GM21360 (cell line): ENCODE data around the gene SLC6A3.
"Not testable (repeated sequence)": the region's sequence is repeated elsewhere in the genome, so short reads cannot be mapped to it uniquely, and the experiment has no call there.

Source experiments
- ATAC-seq: cut with Tn5 transposase; IDR thresholded peaks from one replicate; pipeline ENCODE4 v1.9.1; 2021; ENCODE audit warnings: mild to moderate bottlenecking, moderate library complexity; ENCODE audit not compliant: unreplicated experiment

Gene SLC6A3

GRCh38 chr5:1465966-1466471 is 20.8 kb upstream of the SLC6A3 start:
- ATAC-seq, result no peak

DNA sequence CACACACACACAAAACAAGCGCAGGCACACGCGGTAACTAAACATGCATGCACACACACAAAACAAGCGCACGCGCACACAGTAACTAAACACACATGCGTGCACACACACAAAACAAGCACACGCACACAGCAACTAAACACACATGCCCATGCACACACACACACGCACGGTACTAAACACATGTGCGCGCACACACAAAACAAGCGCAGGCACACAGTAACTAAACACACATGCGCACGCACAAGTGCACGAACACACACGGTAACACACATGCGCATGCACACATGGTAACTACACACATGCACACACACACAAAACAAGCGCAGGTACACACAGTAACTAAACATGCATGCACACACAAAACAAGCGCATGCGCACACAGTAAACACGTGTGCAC is 19.9 kb upstream of the SLC6A3 start:
- ATAC-seq, result no peak

DNA sequence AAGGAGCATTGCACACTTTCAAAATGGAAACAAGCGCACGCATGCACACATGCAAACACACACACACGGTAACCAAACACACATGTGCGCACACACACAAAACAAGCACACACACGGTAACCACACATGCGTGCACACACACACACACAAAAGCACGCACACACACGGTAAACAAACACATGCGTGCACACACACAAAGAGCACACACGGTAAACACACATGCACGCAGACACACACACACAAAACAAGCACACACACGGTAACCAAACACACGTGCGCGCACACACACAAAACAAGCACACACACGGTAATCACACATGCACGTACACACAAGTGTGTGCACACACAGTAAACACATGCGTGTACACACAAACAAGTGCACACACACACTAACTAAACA is 19.3 kb upstream of the SLC6A3 start:
- ATAC-seq, result no peak

- no peak for ATAC-seq
Observed at GRCh38 chr5:1464096-1464446, 18.8 kb upstream of the SLC6A3 start.

DNA sequence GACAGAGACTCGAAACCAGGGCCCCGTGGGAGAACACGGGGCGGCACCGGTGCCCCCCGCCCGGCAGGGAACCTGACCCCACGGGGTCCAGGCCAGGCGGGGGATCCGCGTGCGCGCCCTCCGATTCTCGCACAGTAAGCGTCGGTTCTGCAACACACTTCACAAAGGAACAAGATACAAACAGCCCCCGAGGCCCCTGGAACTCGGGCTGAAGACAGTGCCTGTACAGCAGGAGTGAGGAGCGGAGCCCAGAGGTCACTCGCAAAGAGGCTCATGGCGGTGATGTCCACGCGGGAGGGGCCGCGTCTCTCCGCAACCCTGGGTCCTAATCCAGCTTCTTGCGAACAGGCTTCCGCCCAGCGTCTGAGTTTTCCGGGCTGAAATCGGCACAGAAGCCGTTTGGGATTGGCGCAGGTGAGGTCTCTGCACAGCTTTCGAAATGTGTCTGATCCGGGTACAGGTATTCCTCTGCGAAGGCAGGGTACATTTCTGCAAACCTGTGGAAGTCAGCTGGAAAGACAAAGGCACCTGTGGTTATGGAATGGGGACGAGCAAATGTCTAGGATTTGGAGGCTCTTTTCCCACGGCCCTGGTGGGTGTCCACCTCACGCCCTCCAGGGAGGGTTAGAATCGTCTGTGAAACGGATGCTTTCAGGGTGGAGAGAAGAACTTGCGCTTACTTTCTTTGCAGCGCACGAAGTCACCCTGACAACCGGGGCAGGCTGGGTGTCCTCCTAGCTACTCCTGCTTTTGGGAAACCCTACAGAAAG is 18.3 kb upstream of the SLC6A3 start:
- no peak for ATAC-seq

- no peak for ATAC-seq
Observed at GRCh38 chr5:1462358-1462757, 17.1 kb upstream of the SLC6A3 start.

DNA sequence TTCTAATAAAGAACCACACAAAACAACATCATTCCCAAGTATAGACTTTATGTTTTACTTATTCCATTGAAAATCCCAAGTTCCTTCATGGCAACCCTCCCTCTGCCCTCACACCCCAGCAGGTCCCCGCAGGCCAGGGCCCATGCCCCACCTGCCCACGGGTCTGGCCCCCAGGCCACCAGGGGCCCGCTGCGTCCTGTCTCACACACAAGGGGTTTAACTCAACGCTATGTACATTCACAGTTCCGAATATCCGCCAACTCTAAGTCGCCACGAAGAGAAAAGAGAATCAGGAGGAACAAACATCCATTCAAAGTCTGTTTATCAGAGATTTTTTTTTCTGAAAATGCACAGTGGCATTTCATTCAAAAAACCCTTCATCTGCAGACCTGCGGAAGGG is 16.2 kb upstream of the SLC6A3 start:
- no peak for ATAC-seq

GRCh38 chr5:1460054-1460682 is 14.9 kb upstream of the SLC6A3 start:
- ATAC-seq, result no peak

- ATAC-seq, result not testable (repeated sequence)
Observed at GRCh38 chr5:1459435-1459834, 14.2 kb upstream of the SLC6A3 start.

- not testable (repeated sequence) for ATAC-seq
Observed at GRCh38 chr5:1456110-1456881, 11.1 kb upstream of the SLC6A3 start.

GRCh38 chr5:1453613-1454012 is 8.4 kb upstream of the SLC6A3 start:
- ATAC-seq, result no peak

DNA sequence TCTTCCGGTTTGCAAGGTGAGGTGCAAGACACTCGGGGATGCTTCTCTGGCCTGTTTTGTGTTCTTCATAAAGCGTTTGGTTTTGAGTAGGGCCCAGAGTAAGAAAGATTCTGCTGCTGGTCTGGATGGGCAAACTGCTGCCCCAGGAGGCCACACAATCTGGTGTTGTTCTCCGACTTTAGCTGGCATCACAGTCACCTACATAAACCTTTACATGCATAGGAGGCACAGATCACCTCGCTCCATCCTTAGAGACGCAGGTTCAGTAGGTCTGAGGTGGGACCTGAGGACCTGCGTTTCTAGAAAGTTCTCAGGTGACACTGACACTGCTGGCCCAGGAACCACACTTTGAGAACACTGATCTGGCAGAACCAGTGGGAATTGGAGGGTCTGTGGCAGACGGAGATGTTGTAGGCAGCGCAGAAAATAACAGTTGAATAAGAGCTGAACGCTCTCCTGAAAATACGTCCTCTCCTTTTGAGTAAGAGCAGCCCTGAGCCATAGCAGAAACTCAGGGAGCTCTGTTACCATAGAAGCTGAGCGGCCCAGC is 3.9 kb upstream of the SLC6A3 start:
- no peak for ATAC-seq

- no peak for ATAC-seq
Observed at GRCh38 chr5:1448511-1449011, 3.3 kb upstream of the SLC6A3 start.

GRCh38 chr5:1447671-1448361 is 2.6 kb upstream of the SLC6A3 start:
- no peak for ATAC-seq

DNA sequence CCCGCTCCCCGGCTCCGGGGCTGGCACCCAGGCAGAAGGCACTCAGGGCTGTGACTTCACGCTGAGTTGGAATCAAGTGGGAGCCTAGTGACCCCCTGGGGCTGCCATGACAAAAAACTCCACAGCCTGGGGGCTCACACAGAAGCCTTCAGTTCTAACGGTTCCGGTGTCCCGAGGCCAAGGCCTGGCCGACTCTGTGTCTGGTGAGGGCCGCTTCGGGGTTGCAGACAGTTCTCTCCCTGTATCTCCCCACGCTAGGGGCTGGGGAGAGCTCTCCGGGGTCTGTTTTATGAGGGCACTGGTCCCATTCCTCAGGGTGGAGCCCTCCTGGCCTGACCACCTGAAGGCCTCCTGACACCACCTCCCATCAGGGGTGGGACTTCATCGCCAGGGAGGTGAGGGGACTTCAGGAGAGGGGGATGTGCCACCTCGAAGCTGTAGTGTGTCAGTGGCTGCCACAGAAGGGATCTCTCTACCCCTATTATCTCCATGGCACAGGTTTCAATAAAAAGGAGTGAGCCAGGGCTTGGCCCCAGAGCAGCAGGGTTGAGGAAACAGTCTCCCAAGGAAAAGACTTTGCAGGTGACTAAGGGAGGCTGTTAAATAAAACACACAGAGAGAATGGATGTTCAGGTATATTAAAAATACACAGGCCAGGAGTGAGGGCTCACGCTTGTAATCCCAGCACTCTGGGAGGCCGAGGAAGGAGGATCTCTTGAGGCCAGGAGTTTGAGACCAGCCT is 1.5 kb upstream of the SLC6A3 start:
- ATAC-seq, result no peak

- no peak for ATAC-seq
Observed at GRCh38 chr5:1445689-1446601, 705 bp upstream of the SLC6A3 start.

DNA sequence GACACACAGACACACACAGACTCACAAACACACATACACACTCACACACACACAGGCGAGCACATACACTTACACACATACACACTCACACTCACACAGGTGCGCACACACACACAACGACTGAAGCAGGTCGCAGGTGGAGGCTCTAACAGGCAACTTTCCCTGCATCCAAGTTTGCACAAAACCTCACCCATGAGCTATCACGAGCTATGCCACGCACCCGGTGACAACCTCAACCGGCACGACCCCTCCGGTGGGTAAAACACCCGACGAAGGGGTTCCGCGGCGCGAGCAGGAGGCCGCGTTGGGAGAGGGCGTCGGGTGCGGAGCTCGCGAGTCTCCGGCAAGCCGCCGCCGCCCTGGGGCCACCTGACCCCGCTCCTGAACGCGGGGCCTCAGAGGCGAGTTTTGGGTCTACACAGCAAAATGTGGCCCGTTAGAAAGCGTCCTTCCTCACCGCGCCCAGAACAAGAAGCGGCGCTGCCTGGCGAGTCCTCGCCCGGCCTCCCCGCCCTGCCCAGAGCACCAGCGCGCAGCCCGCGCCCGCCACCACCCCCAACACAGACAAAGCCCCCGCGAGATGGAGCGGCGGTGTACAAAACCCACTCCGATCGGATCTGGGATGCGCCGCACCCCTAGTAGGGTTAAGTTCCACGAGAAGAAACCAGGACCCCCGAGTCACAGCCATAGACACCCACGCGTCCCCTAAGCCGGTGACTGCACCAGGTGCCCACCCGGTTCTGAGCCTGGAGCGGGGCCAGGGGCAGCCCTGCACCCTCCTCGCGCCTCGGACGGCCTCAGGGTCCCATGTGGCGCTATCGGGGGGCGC is 665 bp downstream of the SLC6A3 start:
- ATAC-seq, result no peak

- no peak for ATAC-seq
Observed at GRCh38 chr5:1443991-1444360, 1.3 kb downstream of the SLC6A3 start.
